Amniotic epithelial cell (primary cell): Measurements from ENCODE around the gene HMX2.
A peak's percentile ranks its signal among the peaks of the same experiment; 100 is the strongest.
"Not testable (repeated sequence)": the region's sequence is repeated elsewhere in the genome, so short reads cannot be mapped to it uniquely, and the experiment has no call there.

Source experiments
- DNase-seq: peaks from one replicate; pipeline ENCODE4 v3.0.0-alpha.2; 2010; ENCODE audit warnings: low read depth

Gene HMX2

DNA sequence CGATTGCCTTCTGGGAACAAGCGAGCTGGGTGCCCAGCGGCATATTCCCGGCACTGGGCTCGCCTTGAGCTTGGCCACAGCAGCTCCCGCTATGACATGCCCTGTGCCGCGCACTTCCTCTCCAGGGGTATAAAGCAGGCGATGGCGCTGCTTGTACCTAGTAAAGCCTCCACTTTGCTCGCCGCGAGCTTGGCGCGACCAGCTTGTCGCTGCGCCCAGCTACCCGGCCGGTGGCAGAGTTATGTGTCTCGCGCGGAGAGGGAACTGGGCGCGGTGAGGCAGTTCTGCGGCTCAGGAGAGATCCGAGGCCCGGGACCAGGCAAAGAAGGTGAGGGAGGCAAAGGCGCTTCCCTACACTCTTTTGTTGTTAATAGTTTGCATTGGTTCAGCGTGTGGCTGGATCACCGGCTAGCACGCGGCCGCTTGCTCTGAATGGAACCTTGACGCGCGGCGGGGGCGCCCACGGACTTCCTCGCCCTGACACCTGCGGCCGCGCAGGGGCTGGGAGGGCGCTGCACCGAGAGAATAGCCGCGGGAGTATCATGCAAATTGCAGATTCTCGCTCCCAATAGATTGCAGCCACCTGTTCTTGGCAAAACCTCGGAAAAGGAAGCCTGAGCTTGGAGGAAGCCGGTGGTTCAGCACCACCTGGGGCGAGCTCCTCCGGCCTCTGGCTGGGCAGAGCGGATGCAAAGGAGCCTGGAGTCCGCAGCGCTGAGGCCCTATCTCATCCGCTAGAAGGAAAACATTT lies 3.2 kb downstream of the HMX2 start:
- DNase-seq, result no peak

DNA sequence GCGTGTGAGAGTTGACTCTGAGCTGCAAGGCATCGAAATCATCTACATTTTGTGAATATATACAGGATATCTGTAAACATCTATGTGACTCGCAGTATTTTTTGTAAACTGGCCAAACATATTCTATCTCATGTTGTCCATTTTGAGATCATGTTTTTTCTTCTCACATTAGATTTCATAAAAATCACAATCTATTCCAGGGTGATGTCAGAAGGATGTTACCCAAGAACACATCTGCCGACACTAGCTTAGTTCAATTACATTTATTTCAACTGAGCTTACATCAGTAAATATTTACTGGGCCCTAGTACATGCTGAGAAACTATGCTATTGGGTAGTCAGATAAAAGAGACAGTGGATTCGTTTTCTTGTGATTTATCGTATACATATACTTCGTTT lies 3.8 kb downstream of the HMX2 start:
- DNase-seq, result no peak

DNA sequence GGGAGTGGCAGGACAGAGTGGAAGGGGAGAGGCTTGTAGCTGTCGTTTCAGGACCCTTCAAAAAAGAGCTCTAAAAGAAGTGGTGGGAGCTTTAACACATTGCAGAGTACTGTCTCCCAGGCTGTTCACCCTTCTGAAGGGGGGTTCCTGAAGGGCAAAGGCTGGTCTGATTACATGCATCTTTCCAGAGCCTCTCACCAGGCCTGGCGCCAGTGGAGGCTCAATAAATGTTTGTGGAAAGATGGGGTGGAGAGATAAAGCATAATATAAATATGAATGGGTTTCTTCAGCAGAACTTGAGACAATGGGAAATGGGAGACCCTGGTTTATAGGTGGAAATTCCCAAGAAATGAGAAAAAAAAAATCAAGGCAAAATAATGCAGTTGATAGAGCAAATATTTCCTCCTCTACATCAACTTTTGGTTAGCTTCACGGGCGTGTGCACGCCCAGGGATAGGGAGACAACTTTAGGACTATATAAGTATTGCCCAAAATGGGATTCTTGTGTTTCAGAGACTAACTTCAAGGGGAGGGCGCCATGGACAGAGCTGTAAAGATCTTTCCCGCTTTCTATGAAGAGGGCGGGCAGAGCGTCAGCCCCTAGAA lies 5.7 kb downstream of the HMX2 start:
- DNase-seq, result no peak

DNA sequence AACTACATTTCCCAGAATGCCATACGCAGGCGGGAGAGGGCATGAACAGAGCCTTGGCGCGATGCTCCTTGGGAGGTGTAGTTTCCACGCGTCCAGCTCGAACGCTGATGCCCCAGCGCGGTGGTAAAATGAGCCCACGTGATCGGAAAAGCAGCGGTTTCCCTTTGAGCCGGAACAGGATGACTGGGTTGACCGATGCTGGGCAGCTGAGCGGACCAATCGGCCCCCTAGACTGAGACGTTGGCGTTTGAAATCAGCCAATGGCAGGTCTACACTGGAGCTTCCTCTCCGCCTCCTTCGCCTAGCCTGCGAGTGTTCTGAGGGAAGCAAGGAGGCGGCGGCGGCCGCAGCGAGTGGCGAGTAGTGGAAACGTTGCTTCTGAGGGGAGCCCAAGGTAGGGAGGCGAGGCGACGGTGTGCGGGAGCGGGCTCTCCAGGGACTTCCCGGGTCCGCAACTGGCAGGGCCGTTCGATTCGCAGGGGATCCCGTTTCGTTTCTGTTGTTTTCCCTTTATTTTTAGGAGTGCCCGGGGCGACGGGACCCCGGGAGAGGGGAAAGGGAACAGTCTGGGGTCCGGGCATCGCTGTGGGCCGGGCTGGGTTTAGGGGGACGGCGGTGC lies 6.3 kb downstream of the HMX2 start, which contains the start of gene BUB3:
TSS of gene BUB3 (plus strand) at position 311 of the 619 bp plus-strand sequence. CDS start 516 bp downstream, outside the sequence.
- peak; percentile 99 for DNase-seq

DNA sequence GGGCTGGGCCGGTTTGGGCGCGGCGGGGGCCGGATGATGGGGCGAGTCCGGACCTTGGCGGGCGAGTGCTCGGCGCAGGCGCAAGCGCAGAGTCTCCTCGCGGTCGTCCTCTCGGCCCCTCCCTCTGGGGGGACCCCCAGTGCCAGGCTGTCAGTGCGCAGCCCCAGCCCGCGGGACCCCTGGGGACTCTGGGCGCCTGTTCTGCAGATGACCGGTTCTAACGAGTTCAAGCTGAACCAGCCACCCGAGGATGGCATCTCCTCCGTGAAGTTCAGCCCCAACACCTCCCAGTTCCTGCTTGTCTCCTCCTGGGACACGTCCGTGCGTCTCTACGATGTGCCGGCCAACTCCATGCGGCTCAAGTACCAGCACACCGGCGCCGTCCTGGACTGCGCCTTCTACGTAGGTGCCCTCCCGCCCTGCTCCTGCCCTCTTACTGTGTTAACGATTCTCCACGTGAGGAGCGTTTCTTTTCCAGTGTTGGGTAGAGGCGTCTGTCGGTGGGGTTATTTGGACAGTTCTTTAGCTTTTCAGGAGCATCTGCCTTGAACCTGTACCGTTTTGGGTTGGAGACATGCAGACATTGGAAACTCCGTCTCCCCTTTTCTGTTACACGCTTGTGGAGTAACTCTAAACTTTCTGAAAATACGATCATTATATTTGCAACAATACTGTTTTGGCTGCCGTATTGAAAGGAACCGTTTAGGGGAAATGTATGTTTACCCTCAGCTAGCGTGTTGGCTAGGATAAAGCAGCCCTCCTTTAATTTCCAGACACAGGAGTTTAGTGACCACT lies 7.0 kb downstream of the HMX2 start:
- peak; percentile 32 for DNase-seq

DNA sequence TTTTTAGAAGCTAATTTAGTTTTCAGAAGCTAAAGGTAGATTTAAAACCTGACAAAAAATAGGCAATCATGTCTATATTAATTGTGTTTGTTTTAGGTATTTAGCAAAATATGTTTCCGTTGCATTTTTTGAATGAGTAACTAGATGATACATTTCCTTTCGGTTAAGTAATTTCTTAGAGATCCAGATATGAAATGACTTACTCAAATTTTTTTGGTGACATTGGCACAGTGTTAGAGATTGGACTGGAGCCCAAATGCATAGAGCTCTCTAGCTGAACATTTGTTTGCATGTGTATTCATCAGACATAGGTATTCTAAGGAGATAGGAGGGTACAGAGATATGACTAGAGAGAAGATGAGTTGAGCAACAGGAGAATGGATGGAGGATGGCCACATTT lies 8.1 kb downstream of the HMX2 start:
- DNase-seq, result peak; percentile 31

DNA sequence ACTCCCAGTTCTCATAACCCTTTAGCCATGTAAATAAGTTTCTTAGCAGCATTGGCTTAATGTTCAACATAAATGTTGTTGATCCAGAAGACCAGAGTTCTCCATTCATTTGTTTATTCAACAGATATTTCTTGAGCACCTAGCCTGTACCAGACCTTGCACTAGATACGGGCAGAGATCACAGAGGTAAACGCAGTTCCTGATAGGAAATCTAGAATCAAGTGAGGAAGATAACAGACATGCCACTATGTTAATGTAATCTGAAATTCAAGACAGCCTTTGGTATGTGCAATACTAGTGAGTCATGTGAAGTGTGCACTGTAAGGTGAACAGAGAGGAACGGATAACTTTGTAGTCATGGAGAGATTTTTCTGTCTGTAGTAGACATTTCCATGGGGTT lies 9.3 kb downstream of the HMX2 start:
- DNase-seq, result peak; percentile 82

DNA sequence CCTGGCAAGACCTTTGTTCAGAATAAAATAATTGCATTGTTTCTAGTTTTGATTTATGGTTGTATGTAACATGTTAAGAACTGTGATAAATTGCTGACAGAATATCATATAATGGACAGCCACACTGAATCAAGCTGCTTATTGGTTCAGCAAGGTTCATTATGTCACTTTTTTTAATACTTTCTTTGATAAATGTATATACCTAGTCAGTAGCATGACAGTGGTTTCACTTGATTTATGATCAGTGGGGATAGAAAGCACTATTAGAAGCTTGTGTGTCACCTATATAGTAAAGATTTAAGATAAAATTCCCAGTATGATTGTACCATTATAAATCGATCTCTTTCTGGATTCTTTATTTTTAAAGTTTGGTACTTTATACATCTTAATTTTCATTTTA lies 10.7 kb downstream of the HMX2 start:
- no peak for DNase-seq

DNA sequence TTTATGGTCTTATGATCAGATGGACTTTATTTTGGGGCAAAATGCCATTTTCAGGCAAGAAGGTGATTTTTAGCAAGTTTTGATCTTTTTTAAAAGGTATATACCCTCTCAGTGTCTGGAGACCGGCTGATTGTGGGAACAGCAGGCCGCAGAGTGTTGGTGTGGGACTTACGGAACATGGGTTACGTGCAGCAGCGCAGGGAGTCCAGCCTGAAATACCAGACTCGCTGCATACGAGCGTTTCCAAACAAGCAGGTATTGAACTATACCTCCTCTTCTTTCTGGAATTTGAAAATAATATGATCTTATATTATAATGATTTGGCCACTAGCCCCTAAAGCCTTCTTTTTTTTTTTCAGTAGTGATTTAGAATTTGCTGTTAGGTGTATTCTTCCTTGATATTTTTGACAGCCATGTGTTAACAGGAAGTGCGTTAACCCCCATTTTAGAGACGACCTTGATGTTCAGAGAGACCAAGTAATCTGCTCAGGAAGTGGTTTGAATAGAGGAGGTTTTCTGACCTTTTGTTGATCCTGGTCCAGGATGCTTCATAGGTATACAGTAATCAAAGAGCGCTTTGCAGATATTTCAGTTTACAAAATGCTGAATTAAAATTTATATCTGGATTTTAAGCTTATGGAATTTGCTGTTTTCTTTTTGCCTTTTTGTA lies 12.5 kb downstream of the HMX2 start:
- DNase-seq, result no peak

DNA sequence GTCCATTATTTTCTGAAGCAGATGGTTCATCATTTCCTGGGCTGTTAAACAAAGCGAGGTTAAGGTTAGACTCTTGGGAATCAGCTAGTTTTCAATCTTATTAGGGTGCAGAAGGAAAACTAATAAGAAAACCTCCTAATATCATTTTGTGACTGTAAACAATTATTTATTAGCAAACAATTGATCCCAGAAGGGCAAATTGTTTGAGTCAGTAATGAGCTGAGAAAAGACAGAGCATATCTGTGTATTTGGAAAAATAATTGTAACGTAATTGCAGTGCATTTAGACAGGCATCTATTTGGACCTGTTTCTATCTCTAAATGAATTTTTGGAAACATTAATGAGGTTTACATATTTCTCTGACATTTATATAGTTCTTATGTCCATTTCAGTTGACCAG lies 16.4 kb downstream of the HMX2 start:
- DNase-seq, result no peak

DNA sequence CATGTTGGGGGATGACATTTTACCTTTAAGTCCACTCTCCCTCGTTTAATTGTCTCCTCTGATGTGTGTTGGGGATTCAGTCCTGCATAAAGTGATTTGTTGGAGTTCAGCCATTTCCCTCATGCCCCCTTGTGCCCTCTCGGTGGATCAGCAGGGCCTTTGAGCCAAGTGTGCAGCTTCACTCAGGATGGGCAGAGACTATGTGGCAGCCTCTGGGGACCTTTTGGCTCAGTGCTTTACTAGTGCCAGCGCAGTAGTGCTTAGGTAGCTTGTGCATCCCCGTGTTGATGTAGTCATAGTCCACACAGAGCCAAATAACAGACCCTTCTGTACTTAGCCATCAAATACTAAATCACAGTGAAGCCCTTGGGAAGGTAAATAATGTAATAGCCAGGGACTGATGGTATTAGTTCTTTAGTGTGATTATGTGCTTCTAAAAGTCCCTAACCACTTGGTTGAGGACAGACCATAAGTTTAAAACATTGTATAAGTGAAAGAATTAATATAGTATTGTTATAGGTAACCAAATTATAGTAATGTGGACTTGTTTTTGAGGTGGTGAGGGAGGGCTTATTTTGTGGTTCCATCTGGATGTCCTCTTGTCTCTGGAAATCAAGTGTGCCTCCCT lies 17.6 kb downstream of the HMX2 start:
- DNase-seq, result no peak

DNA sequence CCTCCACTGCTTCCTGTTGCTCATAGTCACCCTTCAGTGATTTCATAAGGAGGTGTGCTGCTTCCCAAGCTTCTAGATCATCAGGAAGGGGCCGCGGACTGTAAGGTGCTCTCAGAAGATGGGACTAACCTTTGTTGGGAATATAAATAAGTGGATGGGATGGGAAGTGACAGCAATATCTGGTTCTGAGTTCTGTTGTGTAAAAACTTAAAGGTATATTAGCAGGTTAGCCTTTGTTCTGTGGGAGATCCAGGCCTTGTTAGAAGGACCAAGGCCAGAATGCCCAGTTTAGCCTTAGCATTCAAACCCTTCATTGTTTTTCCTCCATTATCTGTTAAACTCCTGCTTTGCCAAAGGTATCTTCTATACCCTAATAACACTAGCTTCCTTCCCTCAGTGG lies 18.7 kb downstream of the HMX2 start:
- no peak for DNase-seq

DNA sequence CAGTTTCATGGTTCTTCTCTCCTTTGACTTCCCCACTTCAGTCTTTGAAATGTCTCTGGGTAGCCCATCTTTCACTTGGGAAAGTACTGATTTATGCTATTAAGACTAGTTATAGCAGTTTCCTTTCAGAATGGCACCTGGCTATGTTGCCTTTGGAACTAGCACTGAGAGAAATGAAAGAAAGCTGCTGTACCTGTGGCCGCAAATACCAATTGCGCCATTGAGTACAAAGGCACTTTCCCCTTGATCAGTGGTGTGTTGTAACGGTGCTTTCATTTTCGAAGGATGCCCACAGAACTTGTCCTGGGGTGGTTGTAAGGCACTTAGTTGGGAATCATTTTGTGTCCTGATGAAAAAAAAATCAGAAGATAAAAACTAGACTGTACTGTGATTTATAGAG lies 23.0 kb downstream of the HMX2 start:
- no peak for DNase-seq

DNA sequence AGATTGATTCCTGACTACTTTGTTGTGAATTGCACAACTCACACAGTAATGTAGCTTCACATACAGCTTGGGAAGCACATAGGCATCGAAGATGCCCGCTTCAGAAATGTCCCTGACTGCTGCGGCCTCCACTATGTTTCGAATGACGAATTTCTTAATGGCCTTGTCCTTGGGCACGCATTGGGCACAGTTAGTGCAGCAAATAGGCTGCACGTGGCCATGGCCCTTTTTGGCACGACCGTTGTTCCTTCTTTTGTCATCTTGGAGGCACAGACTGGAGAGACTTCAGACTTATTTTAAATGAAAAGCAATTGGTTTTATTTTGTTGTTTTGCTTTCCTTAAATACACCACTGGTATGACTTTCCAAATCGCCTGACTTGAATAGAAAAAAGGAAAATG lies 23.7 kb downstream of the HMX2 start:
- not testable (repeated sequence) for DNase-seq

DNA sequence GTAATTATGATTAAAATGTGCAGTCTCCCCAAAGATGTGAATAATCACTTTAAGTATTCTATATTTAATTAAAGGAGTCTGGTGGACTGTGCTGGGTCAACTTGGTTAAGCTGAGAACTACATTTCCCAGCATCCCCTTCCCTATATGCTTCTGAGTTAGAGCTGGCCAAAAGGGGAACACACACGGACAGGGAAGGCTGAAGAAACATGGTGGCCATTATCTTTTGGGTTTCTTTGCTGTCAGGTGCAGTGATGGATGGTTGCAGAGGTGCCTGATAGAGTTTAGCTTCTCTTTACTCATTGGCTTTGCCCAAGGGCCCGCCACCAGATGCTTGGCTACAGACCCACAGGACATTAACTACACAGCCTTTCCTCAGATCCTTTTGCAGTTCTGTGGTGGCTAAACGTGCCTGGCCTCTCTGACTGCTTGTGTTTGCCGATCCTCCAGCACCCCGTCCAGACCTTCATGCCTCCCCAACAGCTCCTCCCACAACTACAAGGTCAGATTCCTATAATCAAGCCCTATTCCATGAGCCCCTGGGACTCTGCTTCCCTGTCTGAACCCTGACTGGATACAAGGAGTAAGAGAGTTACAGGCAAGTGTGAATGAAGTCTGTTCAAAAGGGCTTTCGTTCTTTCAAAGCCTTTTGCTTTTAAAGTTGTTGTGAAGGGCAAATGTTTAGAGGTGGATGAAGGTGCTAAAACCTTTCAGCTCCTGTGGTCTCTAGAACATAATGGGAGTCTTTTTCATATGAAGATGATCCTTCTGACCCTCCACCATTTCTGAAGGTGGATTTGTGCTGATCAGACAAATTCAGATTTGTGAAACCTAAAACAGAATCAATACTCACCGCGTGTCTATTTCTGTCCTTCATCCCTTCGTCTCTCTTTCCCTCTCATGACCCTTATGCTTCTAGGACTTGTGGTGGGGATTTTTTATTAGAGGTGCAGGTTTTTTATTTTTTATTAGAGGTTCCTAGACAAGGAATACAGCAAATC lies 27.8 kb downstream of the HMX2 start:
- DNase-seq, result no peak

DNA sequence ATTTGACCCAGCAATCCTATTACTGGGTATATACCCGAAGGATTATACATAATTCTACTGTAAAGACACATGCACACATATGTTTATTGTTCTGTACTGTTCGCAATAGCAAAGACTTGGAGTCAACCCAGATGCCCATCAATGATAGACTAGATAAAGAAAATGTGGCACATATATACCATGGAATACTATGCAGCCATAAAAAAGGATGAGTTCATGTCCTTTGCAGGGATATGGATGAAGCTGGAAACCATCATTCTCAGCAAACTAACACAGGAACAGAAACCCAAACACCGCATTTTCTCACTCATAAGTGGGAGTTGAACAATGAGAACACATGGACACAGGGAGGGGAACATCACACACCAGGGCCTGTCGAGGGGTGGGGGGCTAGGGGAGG lies 30.5 kb downstream of the HMX2 start:
- not testable (repeated sequence) for DNase-seq

DNA sequence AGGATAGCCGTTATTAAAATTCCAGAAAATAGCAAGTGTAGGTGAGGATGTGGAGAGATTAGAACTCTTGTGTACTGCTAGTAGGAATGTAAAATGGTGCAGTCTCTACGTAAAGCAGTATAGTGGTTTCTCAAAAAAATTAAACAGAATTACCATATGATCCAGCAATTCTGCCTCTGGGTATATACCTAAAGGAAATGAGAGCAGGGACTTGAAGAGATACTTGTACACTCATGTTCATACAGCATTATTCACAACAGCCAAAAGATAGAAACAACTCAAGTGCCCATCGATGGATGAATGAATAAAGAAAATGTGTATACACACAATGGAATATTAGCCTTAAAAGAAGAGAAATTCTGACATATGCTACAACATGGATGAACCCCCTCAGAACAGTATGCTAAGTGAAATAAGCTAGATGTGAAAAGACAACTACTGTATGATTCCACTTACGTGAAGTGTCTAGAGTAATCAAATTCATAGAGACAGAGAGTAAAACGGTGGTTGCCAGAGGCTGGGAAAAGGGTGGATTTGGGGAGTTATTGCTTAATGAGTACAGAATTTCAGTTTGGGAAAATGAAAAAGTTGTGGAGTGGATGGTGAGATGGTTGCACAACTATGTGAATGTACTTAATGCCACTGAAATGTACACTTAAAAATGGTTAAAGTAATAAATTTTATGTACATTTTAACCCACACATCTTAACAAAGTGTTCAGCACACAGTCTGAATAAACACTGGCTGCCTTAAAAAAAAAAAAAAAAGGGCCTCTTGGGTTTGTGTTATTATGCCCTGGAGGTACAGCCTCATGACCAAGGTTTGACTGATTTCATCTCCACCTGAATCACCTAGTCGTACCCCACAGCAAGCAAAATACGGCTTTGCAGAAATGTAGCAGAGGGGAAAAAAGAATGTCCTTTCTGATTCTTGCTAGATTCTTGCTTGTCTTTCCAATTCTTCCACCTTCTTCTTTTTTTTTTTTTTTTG lies 32.5 kb downstream of the HMX2 start:
- no peak for DNase-seq

DNA sequence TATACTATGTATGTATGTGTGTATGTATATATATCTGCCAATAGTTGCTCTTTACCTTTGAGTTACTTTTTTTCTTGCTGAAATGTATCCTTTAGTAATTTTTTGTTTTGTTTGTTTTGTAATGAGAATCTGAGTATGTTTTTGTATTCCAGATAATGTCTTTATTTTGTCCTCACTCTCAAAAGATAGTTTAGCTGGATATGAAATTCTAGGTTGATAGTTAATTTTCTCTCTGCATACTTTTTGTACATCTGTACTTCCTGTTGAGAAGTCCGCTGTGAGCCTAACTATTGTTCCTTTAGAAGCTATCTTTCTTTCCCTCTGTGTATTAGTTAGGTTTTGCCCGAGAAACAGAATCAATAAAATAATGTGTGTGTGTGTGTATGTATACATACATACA lies 35.8 kb downstream of the HMX2 start:
- DNase-seq, result no peak

DNA sequence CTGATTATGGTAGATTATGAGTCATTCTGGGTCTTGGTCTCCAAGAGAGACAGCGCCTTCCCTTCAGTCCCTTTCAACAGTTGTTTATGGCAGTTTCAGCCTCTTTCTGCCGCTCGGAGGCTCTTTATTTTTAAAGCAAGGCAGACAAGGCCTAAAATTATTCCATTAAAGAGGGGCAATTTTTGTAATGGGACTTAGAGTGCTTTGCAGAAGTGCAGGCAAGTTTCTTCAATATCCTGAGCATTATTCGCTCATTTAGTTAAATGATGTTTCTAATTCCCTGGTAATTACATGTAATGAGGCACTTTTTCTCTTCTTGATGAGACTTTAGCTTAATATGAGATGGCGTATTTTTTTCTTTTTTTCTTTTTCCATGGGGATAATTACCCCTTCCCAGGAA lies 39.8 kb downstream of the HMX2 start:
- DNase-seq, result no peak
